Mesothelial cell of epicardium (in vitro differentiated cells): ENCODE results near the gene ABHD13. TPM values are rescaled to one million over a fixed set of nuclear protein-coding genes. Genes with fewer than 3 reads are reported as not detected.

Experiments
- DNase-seq, 2 experiments: peaks; one replicate each; pipeline ENCODE4 v3.0.0; 2021; ENCODE audit warnings: low spot score in 2 of 2; ENCODE audit not compliant: unreplicated experiment in 2 of 2
- H3K27ac Mint-ChIP-seq: 2 replicates; pipeline ENCODE4 v1.8.0; 2021; ENCODE audit warnings: mixed read lengths
- H3K27me3 Mint-ChIP-seq: 2 replicates; pipeline ENCODE4 v1.8.0; 2021; ENCODE audit warnings: low read depth, mixed read lengths
- H3K36me3 Mint-ChIP-seq: 2 replicates; pipeline ENCODE4 v1.8.0; 2021; ENCODE audit warnings: mixed read lengths
- H3K4me1 Mint-ChIP-seq: 2 replicates; pipeline ENCODE4 v1.8.0; 2021; ENCODE audit warnings: mixed read lengths
- H3K4me3 Mint-ChIP-seq: 2 replicates; pipeline ENCODE4 v1.8.0; 2021; ENCODE audit warnings: mild to moderate bottlenecking, moderate library complexity, mixed read lengths
- H3K9me3 Mint-ChIP-seq: 2 replicates; pipeline ENCODE4 v1.8.0; 2021; ENCODE audit warnings: mixed read lengths
- total RNA-seq: library from RNA; stranded (reverse); gene quantifications from 3 replicates; pipeline ENCODE4 v1.2.1, GENCODE V29; 2021
- TF ChIP-seq, protein P1 (sequence below): fragments of 200-600 bp; sonication (generic); IDR thresholded peaks from one replicate; pipeline ENCODE4 v1.5.0; 2021; ENCODE audit warnings: antibody characterized with exemption; ENCODE audit not compliant: unreplicated experiment

Gene ABHD13
- total RNA-seq, 1 donor from 2014 or later: 10.3 TPM

- Mint-ChIP-seq H3K27ac (no peak overlapping the region), H3K4me3 (no peak overlapping the region), H3K36me3 (no peaks in the 10 kb centered on the region), H3K4me1 (peaks cover 3% of the 10 kb centered on the region), H3K9me3 (no peaks in the 10 kb centered on the region), H3K27me3 (no peaks in the 10 kb centered on the region)
- no peak for DNase-seq
- TF ChIP-seq, protein P1, sequence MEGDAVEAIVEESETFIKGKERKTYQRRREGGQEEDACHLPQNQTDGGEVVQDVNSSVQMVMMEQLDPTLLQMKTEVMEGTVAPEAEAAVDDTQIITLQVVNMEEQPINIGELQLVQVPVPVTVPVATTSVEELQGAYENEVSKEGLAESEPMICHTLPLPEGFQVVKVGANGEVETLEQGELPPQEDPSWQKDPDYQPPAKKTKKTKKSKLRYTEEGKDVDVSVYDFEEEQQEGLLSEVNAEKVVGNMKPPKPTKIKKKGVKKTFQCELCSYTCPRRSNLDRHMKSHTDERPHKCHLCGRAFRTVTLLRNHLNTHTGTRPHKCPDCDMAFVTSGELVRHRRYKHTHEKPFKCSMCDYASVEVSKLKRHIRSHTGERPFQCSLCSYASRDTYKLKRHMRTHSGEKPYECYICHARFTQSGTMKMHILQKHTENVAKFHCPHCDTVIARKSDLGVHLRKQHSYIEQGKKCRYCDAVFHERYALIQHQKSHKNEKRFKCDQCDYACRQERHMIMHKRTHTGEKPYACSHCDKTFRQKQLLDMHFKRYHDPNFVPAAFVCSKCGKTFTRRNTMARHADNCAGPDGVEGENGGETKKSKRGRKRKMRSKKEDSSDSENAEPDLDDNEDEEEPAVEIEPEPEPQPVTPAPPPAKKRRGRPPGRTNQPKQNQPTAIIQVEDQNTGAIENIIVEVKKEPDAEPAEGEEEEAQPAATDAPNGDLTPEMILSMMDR: no peak
These were observed 57.9 kb downstream of the ABHD13 start for GRCh38 chr13:108276060-108276459.

DNA sequence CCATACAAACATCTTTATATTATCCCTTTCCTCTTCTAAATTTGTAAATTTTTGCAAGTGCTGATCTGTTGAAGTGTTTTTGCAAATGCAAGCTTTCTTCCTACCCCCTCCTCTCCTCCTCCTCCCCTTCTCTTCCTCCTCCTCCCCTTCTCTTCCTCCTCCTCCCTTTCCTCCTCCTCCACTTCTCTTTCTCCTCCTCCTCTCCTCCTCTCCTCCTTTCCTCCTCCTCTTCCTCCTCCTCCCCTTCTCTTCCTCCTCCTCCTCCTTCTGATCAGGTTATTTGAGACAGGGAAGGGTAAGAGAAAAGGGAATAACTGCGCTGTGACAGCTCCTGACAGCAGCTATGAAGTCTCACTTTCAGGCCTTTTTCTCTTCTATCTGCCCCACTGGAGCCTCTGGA lies 60.3 kb downstream of the ABHD13 start:
- TF ChIP-seq, protein P1: no peak
- no peak for DNase-seq
- H3K9me3 Mint-ChIP-seq: no peaks in the 10 kb centered on the region
- no peak overlapping the region for H3K4me3 Mint-ChIP-seq
- H3K36me3 Mint-ChIP-seq: no peaks in the 10 kb centered on the region
- H3K4me1 Mint-ChIP-seq: peaks cover 12% of the 10 kb centered on the region
- H3K27me3 Mint-ChIP-seq: no peaks in the 10 kb centered on the region
- H3K27ac Mint-ChIP-seq: no peak overlapping the region

DNA sequence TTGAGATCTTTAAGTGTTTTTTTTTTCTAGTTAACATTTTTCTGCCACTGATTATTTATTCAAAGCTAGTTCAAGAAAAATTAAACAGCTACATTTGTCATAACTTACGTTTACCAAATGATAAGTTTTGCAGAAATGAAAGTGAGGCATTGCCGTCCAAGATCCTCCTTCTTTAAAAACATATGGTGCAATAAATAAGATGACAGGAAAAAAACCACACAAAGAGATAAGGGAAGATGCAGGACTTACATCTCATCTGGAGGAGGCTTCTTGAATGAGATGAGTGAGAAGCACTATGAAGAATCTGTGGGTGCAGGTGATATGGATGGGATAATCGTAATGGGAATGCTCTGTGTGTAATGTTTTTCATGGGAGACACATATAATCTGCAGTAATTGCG lies 63.7 kb downstream of the ABHD13 start:
- Mint-ChIP-seq H3K27ac (no peak overlapping the region), H3K9me3 (no peaks in the 10 kb centered on the region), H3K36me3 (no peaks in the 10 kb centered on the region), H3K4me3 (no peak overlapping the region), H3K27me3 (no peaks in the 10 kb centered on the region), H3K4me1 (peaks cover 9% of the 10 kb centered on the region)
- TF ChIP-seq, protein P1: no peak
- no peak for DNase-seq

- no peak for DNase-seq
- Mint-ChIP-seq H3K27ac (no peak overlapping the region), H3K4me1 (peaks cover 9% of the 10 kb centered on the region), H3K4me3 (no peak overlapping the region), H3K27me3 (no peaks in the 10 kb centered on the region), H3K9me3 (no peaks in the 10 kb centered on the region), H3K36me3 (no peaks in the 10 kb centered on the region)
- TF ChIP-seq, protein P1: no peak
These were observed 64.9 kb downstream of the ABHD13 start for GRCh38 chr13:108283110-108283509.

Other genes with a start within 250 kb of the ABHD13 start
- 7.0 to 7.2 TPM (median 7.2 TPM) in 3 replicates for gene LIG4, start 2.9 kb upstream of the ABHD13 start, total RNA-seq
- 1.1 to 2.1 TPM (median 1.6 TPM) in 3 replicates for gene TNFSF13B, start 51.3 kb downstream of the ABHD13 start, total RNA-seq